ENCODE results near the gene LILRA2.

DNA sequence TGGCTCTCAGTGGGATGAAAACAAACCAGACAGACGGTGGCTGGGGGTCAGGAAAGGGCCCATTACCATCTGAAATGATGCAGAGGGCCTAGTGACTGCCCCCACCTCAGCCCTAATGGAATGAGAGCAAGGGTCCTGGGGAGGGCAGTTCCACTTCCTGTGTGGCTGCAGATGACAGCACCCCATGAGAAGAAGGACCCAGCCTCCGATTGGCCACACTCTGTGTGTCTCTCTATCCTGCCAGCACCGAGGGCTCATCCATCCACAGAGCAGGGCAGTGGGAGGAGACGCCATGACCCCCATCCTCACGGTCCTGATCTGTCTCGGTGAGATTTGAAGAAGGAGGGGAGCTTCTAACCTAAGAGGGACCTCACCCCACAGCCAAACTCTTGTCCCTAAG lies 57.2 kb downstream of the LILRA2 start:
- TF ChIP-seq, protein P1, sequence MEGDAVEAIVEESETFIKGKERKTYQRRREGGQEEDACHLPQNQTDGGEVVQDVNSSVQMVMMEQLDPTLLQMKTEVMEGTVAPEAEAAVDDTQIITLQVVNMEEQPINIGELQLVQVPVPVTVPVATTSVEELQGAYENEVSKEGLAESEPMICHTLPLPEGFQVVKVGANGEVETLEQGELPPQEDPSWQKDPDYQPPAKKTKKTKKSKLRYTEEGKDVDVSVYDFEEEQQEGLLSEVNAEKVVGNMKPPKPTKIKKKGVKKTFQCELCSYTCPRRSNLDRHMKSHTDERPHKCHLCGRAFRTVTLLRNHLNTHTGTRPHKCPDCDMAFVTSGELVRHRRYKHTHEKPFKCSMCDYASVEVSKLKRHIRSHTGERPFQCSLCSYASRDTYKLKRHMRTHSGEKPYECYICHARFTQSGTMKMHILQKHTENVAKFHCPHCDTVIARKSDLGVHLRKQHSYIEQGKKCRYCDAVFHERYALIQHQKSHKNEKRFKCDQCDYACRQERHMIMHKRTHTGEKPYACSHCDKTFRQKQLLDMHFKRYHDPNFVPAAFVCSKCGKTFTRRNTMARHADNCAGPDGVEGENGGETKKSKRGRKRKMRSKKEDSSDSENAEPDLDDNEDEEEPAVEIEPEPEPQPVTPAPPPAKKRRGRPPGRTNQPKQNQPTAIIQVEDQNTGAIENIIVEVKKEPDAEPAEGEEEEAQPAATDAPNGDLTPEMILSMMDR (IDR thresholded peaks at IDR 0.05): no peak
- TF ChIP-seq POLR2A (IDR thresholded peaks at IDR 0.05) (no peak), POLR2AphosphoS5 (IDR thresholded peaks at IDR 0.05) (no peak)

Data from breast epithelium (tissue), 3 donors.